ENCODE data around the gene ZFHX3. TPM values are rescaled to one million over a fixed set of nuclear protein-coding genes. Genes with fewer than 3 reads are reported as not detected.

Gene ZFHX3
- polyA plus RNA-seq, 1 donor (not counting 4 experiments of a cell fraction or from before 2014, with no cell fraction given): 1.2 TPM

GRCh38 chr16:73056448-73056847 is 8.5 kb upstream of the ZFHX3 start:
- Histone ChIP-seq H4K20me1 (ENCODE audit: control insufficient read depth, extremely low read depth, insufficient read depth, low read length) (no peaks in the 10 kb centered on the region), H3K79me2 (ENCODE audit: control insufficient read depth, insufficient read depth, low read length) (peaks cover 32% of the 10 kb centered on the region), H3K4me2 (ENCODE audit: control insufficient read depth, extremely low read depth, insufficient read depth, low read depth, low read length) (peak overlapping the region; percentile 84), H3K27ac (ENCODE audit: control insufficient read depth, insufficient read depth, low read length) (peak overlapping the region; percentile 51), H3K4me3 (ENCODE audit: control insufficient read depth in 2 of 3, extremely low read depth in 1 of 3, insufficient read depth in 2 of 3, low read depth in 1 of 3, low read length in 3 of 3) (peak overlapping the region; percentile 59 to 64 (median 62)), H3K9me3 (ENCODE audit: control insufficient read depth, low read depth, low read length) (no peaks in the 10 kb centered on the region), H3K36me3 (ENCODE audit: control insufficient read depth in 2 of 2, extremely low read depth in 1 of 2, insufficient read depth in 2 of 2, low read length in 2 of 2) (no peaks in the 10 kb centered on the region), H3K9ac (ENCODE audit: control insufficient read depth, extremely low read depth, insufficient read depth, low read length) (peak overlapping the region; percentile 43), H3K27me3 (ENCODE audit: control insufficient read depth, extremely low read depth, insufficient read depth, low read length) (no peaks in the 10 kb centered on the region), H3K9me1 (ENCODE audit: control insufficient read depth, extremely low read depth, insufficient read depth, low read length) (no peaks in the 10 kb centered on the region), H2AFZ (ENCODE audit: control insufficient read depth, low read length) (no peak overlapping the region), H3K4me1 (ENCODE audit: control insufficient read depth, extremely low read depth, insufficient read depth, low read length) (peaks cover 40% of the 10 kb centered on the region)
- dilution Hi-C loops (cut with MboI; ENCODE audit: extremely low pct_ligation_motif_present, low sequenced_read_pairs): no loop called here
- no peak for TF ChIP-seq EZH2 (IDR thresholded peaks at IDR 0.05; ENCODE audit: low read length)
- no peak for TF ChIP-seq CTCF (optimal IDR thresholded peaks at IDR 0.05 in 1 of 3, IDR thresholded peaks at IDR 0.05 in 1 of 3, conservative IDR thresholded peaks at IDR 0.05 in 1 of 3; ENCODE audit: extremely low read depth in 1 of 3, insufficient read depth in 2 of 3, low read length in 3 of 3)
- FAIRE-seq (no peak), DNase-seq (ENCODE audit: low read depth, low spot score) (no peak)

GRCh38 chr16:73054813-73055482 is 7.0 kb upstream of the ZFHX3 start:
- Histone ChIP-seq H3K4me2 (ENCODE audit: control insufficient read depth, extremely low read depth, insufficient read depth, low read depth, low read length) (peak overlapping the region; percentile 84), H3K27ac (ENCODE audit: control insufficient read depth, insufficient read depth, low read length) (peak overlapping the region; percentile 51), H3K9me3 (ENCODE audit: control insufficient read depth, low read depth, low read length) (no peaks in the 10 kb centered on the region), H3K27me3 (ENCODE audit: control insufficient read depth, extremely low read depth, insufficient read depth, low read length) (no peaks in the 10 kb centered on the region), H3K4me1 (ENCODE audit: control insufficient read depth, extremely low read depth, insufficient read depth, low read length) (peaks cover 40% of the 10 kb centered on the region), H3K9me1 (ENCODE audit: control insufficient read depth, extremely low read depth, insufficient read depth, low read length) (no peaks in the 10 kb centered on the region), H3K9ac (ENCODE audit: control insufficient read depth, extremely low read depth, insufficient read depth, low read length) (peak overlapping the region; percentile 43), H4K20me1 (ENCODE audit: control insufficient read depth, extremely low read depth, insufficient read depth, low read length) (no peaks in the 10 kb centered on the region), H3K4me3 (ENCODE audit: control insufficient read depth in 2 of 3, extremely low read depth in 1 of 3, insufficient read depth in 2 of 3, low read depth in 1 of 3, low read length in 3 of 3) (peak overlapping the region; percentile 24 to 64 (median 62)), H3K79me2 (ENCODE audit: control insufficient read depth, insufficient read depth, low read length) (peaks cover 41% of the 10 kb centered on the region), H3K36me3 (ENCODE audit: control insufficient read depth in 2 of 2, extremely low read depth in 1 of 2, insufficient read depth in 2 of 2, low read length in 2 of 2) (no peaks in the 10 kb centered on the region), H2AFZ (ENCODE audit: control insufficient read depth, low read length) (no peak overlapping the region)
- FAIRE-seq (peak; percentile 23), DNase-seq (ENCODE audit: low read depth, low spot score) (no peak)
- dilution Hi-C loops (cut with MboI; ENCODE audit: extremely low pct_ligation_motif_present, low sequenced_read_pairs): no loop called here
- TF ChIP-seq EZH2 (IDR thresholded peaks at IDR 0.05; ENCODE audit: low read length) (no peak), CTCF (optimal IDR thresholded peaks at IDR 0.05 in 1 of 3, IDR thresholded peaks at IDR 0.05 in 1 of 3, conservative IDR thresholded peaks at IDR 0.05 in 1 of 3; ENCODE audit: extremely low read depth in 1 of 3, insufficient read depth in 2 of 3, low read length in 3 of 3) (no peak)
